ENCODE data around the gene HEXA. TPM values are rescaled to one million over a fixed set of nuclear protein-coding genes. Genes with fewer than 3 reads are reported as not detected.
"Not testable (repeated sequence)": the region's sequence is repeated elsewhere in the genome, so short reads cannot be mapped to it uniquely, and the experiment has no call there.

Gene HEXA
- 111 TPM for total RNA-seq

- TF ChIP-seq CTCF (IDR thresholded peaks at IDR 0.05) = no peak
- Histone ChIP-seq H3K9me3 (no peaks in the 10 kb centered on the region), H3K4me1 (peaks cover 0 to 13% of the 10 kb centered on the region in 2 donors), H3K36me3 (no peaks in the 10 kb centered on the region), H3K4me3 (peak within 1 kb of the TSS; percentile 86 to 87), H3K27me3 (no peaks in the 10 kb centered on the region), H3K27ac (peak within 1 kb of the TSS; percentile 84 to 89)
- intact Hi-C loops (cut with DNase I) = loop anchor here (1.0 to 10.0 kb wide), 3 partner anchors 104 to 1259 kb away; partner anchors contain the start of genes NPTN, PARP6 and PKM
- DNase-seq (ENCODE audit: low spot score in 2 of 2) = peak; percentile 87 to 98
These were observed at the start of gene HEXA for GRCh38 chr15:72375846-72376581. HEXA (minus strand) TSS chr15:72376014; CDS start chr15:72375972, 42 bp downstream.

GRCh38 chr15:72423256-72423655 is 47.4 kb upstream of the HEXA start:
- no peaks in the 10 kb centered on the region for H3K9me3 ChIP-seq
- H3K36me3 ChIP-seq = no peaks in the 10 kb centered on the region
- no peak for DNase-seq (ENCODE audit: low spot score in 2 of 2)
- H3K27me3 ChIP-seq = no peaks in the 10 kb centered on the region
- H3K4me1 ChIP-seq = no peaks in the 10 kb centered on the region
- no peak overlapping the region for H3K27ac ChIP-seq
- TF ChIP-seq CTCF (IDR thresholded peaks at IDR 0.05) = no peak
- no peak overlapping the region for H3K4me3 ChIP-seq
- intact Hi-C loops (cut with DNase I) = no loop called here

GRCh38 chr15:72421484-72421883 is 45.7 kb upstream of the HEXA start:
- no peak overlapping the region for H3K27ac ChIP-seq
- DNase-seq (ENCODE audit: low spot score in 2 of 2) = no peak
- no peaks in the 10 kb centered on the region for H3K27me3 ChIP-seq
- no peaks in the 10 kb centered on the region for H3K9me3 ChIP-seq
- H3K4me3 ChIP-seq = no peak overlapping the region
- H3K36me3 ChIP-seq = no peaks in the 10 kb centered on the region
- TF ChIP-seq CTCF (IDR thresholded peaks at IDR 0.05) = no peak
- intact Hi-C loops (cut with DNase I) = no loop called here
- no peaks in the 10 kb centered on the region for H3K4me1 ChIP-seq

GRCh38 chr15:72420576-72420975 is 44.8 kb upstream of the HEXA start:
- no peaks in the 10 kb centered on the region for H3K27me3 ChIP-seq
- no peak overlapping the region for H3K4me3 ChIP-seq
- no peak overlapping the region for H3K27ac ChIP-seq
- no peak for DNase-seq (ENCODE audit: low spot score in 2 of 2)
- no peaks in the 10 kb centered on the region for H3K4me1 ChIP-seq
- no peaks in the 10 kb centered on the region for H3K9me3 ChIP-seq
- no peak for TF ChIP-seq CTCF (IDR thresholded peaks at IDR 0.05)
- H3K36me3 ChIP-seq = no peaks in the 10 kb centered on the region
- intact Hi-C loops (cut with DNase I) = no loop called here

- H3K9me3 ChIP-seq; intact Hi-C loops (cut with DNase I); H3K27ac ChIP-seq: not testable (repeated sequence)
These were observed 44.0 kb upstream of the HEXA start for GRCh38 chr15:72419768-72420167.

GRCh38 chr15:72415304-72415703 is 39.5 kb upstream of the HEXA start:
- no peaks in the 10 kb centered on the region for H3K27me3 ChIP-seq
- DNase-seq (ENCODE audit: low spot score in 2 of 2) = no peak
- intact Hi-C loops (cut with DNase I) = no loop called here
- H3K4me1 ChIP-seq = no peaks in the 10 kb centered on the region
- no peak overlapping the region for H3K4me3 ChIP-seq
- H3K27ac ChIP-seq = no peak overlapping the region
- no peaks in the 10 kb centered on the region for H3K36me3 ChIP-seq
- TF ChIP-seq CTCF (IDR thresholded peaks at IDR 0.05) = no peak
- H3K9me3 ChIP-seq = peaks cover 0 to 8% of the 10 kb centered on the region in 2 donors

More at GRCh38 chr15:72419768-72420167, 44.0 kb upstream of the HEXA start:
- H3K36me3 ChIP-seq; H3K4me3 ChIP-seq; H3K27me3 ChIP-seq; H3K4me1 ChIP-seq; DNase-seq (ENCODE audit: low spot score in 2 of 2): not testable (repeated sequence)

GRCh38 chr15:72413337-72413736 is 37.5 kb upstream of the HEXA start:
- H3K27ac ChIP-seq; H3K9me3 ChIP-seq; H3K4me1 ChIP-seq; intact Hi-C loops (cut with DNase I); H3K4me3 ChIP-seq; H3K36me3 ChIP-seq; DNase-seq (ENCODE audit: low spot score in 2 of 2); H3K27me3 ChIP-seq: not testable (repeated sequence)
